ENCODE results near the gene CTNND2.

DNA sequence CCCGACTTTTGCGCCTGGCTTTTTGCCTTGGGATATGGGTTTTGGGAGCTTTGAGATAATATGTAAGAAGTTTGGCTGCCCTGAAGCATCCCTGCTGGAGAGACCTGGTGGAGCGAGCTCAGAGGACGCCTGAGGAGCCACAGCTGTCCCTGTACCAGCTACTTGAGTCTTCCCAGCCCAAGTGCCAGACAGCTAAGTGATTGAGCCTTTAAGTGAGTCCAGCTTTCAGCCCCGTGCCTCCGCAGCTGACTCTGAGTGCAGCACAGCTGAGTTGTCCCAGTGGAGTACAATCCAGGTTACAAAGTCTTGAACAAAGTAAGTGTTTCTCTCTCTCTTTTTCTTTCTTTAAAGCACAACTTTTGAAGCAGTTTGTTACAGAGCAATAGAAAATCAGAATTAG, 939.4 kb downstream of the CTNND2 start:
- TF ChIP-seq CTCF (conservative IDR thresholded peaks at IDR 0.05 in 1 of 2, IDR thresholded peaks at IDR 0.05 in 1 of 2; ENCODE audit: extremely low read depth in 1 of 2, insufficient read depth in 1 of 2, low read depth in 1 of 2, low read length in 2 of 2) = no peak
- no peak for TF ChIP-seq EZH2 (IDR thresholded peaks at IDR 0.05; ENCODE audit: borderline replicate concordance, low read length)
